HEK293T (cell line): ENCODE results near the gene PRMT7.

Source experiments
- CTCF ChIA-PET: fragments of 350-600 bp; formaldehyde crosslinking; extraction: SDS; loops from one replicate; lab custom pipeline; 2021; ENCODE audit warnings: antibody characterized with exemption, inconsistent platforms; lab: Yijun Ruan, JAX
- POLR2A ChIA-PET: fragments of 350-600 bp; formaldehyde crosslinking; extraction: SDS; loops from one replicate; lab custom pipeline; 2020; ENCODE audit warnings: antibody characterized with exemption, inconsistent platforms; lab: Yijun Ruan, JAX
- DNase-seq: peaks from one replicate; pipeline ENCODE4 v3.0.0; 2012; ENCODE audit warnings: mixed read lengths; ENCODE audit errors: extremely low spot score
- ARNT ChIP-seq: fragments of 450-650 bp; IDR thresholded peaks from 2 replicates; pipeline ENCODE4 v1.6.1; 2017; ENCODE audit warnings: mild to moderate bottlenecking
- BHLHE40 ChIP-seq: fragments of 450-650 bp; IDR thresholded peaks from 2 replicates; pipeline ENCODE4 v1.6.1; 2016; ENCODE audit warnings: mild to moderate bottlenecking, moderate library complexity, borderline replicate concordance
- CTBP1 ChIP-seq: fragments of 450-650 bp; IDR thresholded peaks from 2 replicates; pipeline ENCODE4 v1.6.1; 2016; ENCODE audit warnings: borderline replicate concordance
- ELF4 ChIP-seq: fragments of 450-650 bp; IDR thresholded peaks from 2 replicates; pipeline ENCODE4 v1.6.1; 2017; ENCODE audit warnings: antibody characterized with exemption
- FOXA1 ChIP-seq: fragments of 450-650 bp; IDR thresholded peaks from 2 replicates; pipeline ENCODE4 v1.6.1; 2016; ENCODE audit warnings: mild to moderate bottlenecking
- FOXK2 ChIP-seq: fragments of 450-650 bp; IDR thresholded peaks from 2 replicates; pipeline ENCODE4 v1.6.1; 2016; ENCODE audit warnings: mild to moderate bottlenecking
- FOXM1 ChIP-seq: fragments of 450-650 bp; IDR thresholded peaks from 2 replicates; pipeline ENCODE4 v1.6.1; 2017; ENCODE audit warnings: mild to moderate bottlenecking, borderline replicate concordance
- HDGF ChIP-seq: fragments of 450-650 bp; IDR thresholded peaks from 2 replicates; pipeline ENCODE4 v1.6.1; 2017; ENCODE audit warnings: antibody characterized with exemption, borderline replicate concordance
- L3MBTL2 ChIP-seq: fragments of 450-650 bp; conservative IDR thresholded peaks from 2 replicates; pipeline ENCODE4 v1.6.1; 2016; ENCODE audit warnings: mild to moderate bottlenecking
- LEF1 ChIP-seq: fragments of 450-650 bp; IDR thresholded peaks from 2 replicates; pipeline ENCODE4 v1.6.1; 2017; ENCODE audit warnings: mild to moderate bottlenecking, borderline replicate concordance
- NFRKB ChIP-seq: fragments of 450-650 bp; IDR thresholded peaks from 2 replicates; pipeline ENCODE4 v1.6.1; 2016; ENCODE audit warnings: mild to moderate bottlenecking, moderate library complexity
- PKNOX1 ChIP-seq: fragments of 450-650 bp; IDR thresholded peaks from 2 replicates; pipeline ENCODE4 v1.6.1; 2016
- SP1 ChIP-seq: fragments of 450-650 bp; IDR thresholded peaks from 2 replicates; pipeline ENCODE4 v1.6.1; 2017
- SUZ12 ChIP-seq: fragments of 450-650 bp; IDR thresholded peaks from 2 replicates; pipeline ENCODE4 v1.6.1; 2016; ENCODE audit warnings: mild to moderate bottlenecking
- TARDBP ChIP-seq: fragments of 450-650 bp; IDR thresholded peaks from 2 replicates; pipeline ENCODE4 v1.6.1; 2016
- ZNF384 ChIP-seq: fragments of 450-650 bp; IDR thresholded peaks from 2 replicates; pipeline ENCODE4 v1.6.1; 2016

PRMT7 gene

GRCh38 chr16:68349838-68350410 lies 39.1 kb downstream of the PRMT7 start:
- TF ChIP-seq SP1 (no peak), NFRKB (no peak), SUZ12 (no peak), CTBP1 (no peak), FOXK2 (no peak), L3MBTL2 (no peak), HDGF (no peak), ARNT (no peak), BHLHE40 (no peak), ELF4 (no peak), ZNF384 (no peak), PKNOX1 (no peak), LEF1 (no peak), FOXA1 (no peak)
- no peak for DNase-seq
- POLR2A ChIA-PET, result no interaction called here
- CTCF ChIA-PET, result no interaction called here

GRCh38 chr16:68350813-68351350 lies 40.1 kb downstream of the PRMT7 start:
- CTCF ChIA-PET, result no interaction called here
- TF ChIP-seq CTBP1 (no peak), SUZ12 (no peak), ZNF384 (no peak), PKNOX1 (no peak), SP1 (no peak), FOXA1 (no peak), FOXK2 (no peak), ARNT (no peak), LEF1 (no peak), FOXM1 (no peak), L3MBTL2 (no peak), ELF4 (no peak), TARDBP (no peak), BHLHE40 (no peak), NFRKB (no peak), HDGF (no peak)
- DNase-seq, result no peak
- POLR2A ChIA-PET, result no interaction called here

GRCh38 chr16:68351463-68351862 lies 40.6 kb downstream of the PRMT7 start:
- DNase-seq, result no peak
- ChIA-PET CTCF (no interaction called here), POLR2A (no interaction called here)
- TF ChIP-seq L3MBTL2, result no peak
- no peak for TF ChIP-seq ZNF384
- TF ChIP-seq ARNT, result no peak
- no peak for TF ChIP-seq NFRKB
- TF ChIP-seq FOXK2, result no peak
- no peak for TF ChIP-seq FOXM1
- TF ChIP-seq LEF1, result no peak
- TF ChIP-seq TARDBP, result no peak
- TF ChIP-seq FOXA1, result no peak
- TF ChIP-seq HDGF, result no peak
- TF ChIP-seq ELF4, result no peak
- no peak for TF ChIP-seq SP1

- CTCF ChIA-PET, result no interaction called here
- no peak for DNase-seq
- POLR2A ChIA-PET, result no interaction called here
- TF ChIP-seq FOXA1 (no peak), NFRKB (no peak), ARNT (no peak), CTBP1 (no peak), SP1 (no peak), FOXM1 (no peak), PKNOX1 (no peak), L3MBTL2 (no peak), BHLHE40 (no peak), FOXK2 (no peak)
Measured at GRCh38 chr16:68351991-68352431, 41.2 kb downstream of the PRMT7 start.

- no peak for TF ChIP-seq FOXK2
- TF ChIP-seq LEF1, result no peak
- no peak for TF ChIP-seq SP1
- no peak for TF ChIP-seq BHLHE40
- no peak for DNase-seq
- ChIA-PET CTCF (no interaction called here), POLR2A (no interaction called here)
Measured at GRCh38 chr16:68353366-68353765, 42.5 kb downstream of the PRMT7 start.

GRCh38 chr16:68354816-68355215 lies 44.0 kb downstream of the PRMT7 start:
- TF ChIP-seq FOXA1 (no peak), BHLHE40 (no peak), PKNOX1 (no peak), CTBP1 (no peak), ZNF384 (no peak), SUZ12 (no peak), SP1 (no peak), FOXM1 (no peak), ARNT (no peak)
- POLR2A ChIA-PET, result no interaction called here
- CTCF ChIA-PET, result interaction anchor here (0.8 to 1.8 kb wide), 2 partner anchors 10 to 11 kb away, joined by 3 to 7 read pairs; no protein-coding TSS in a partner anchor
- DNase-seq, result no peak
